HG02973 (cell line): Measurements from ENCODE around the gene SUPT20HL1.
"Not testable (repeated sequence)": the region's sequence is repeated elsewhere in the genome, so short reads cannot be mapped to it uniquely, and the experiment has no call there.

Source experiments
- ATAC-seq: cut with Tn5 transposase; IDR thresholded peaks from one replicate; pipeline ENCODE4 v1.9.1; 2021; ENCODE audit warnings: moderate library complexity; ENCODE audit not compliant: unreplicated experiment

Gene SUPT20HL1

DNA sequence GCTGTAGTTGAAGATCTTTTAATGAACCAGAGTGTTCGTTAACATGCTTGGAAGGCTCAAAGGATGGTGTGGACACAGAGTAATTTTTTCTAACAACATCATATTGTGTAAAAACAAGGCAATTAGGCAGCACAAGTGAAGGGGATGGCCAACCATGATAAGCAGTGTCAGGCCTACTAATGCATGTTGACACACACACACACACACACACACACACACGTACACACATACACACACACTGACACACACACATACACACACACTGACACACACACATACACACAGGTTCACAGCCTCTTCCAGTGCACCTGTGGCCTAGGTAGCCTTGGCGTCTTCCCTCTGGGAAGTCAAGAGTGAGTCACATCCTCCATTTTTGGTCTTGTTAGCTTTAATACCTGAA is at the start of gene SUPT20HL1:
Gene SUPT20HL1, plus strand, starts transcription at position 368 of the 400 bp plus-strand sequence. CDS start 2,122 bp downstream, outside the sequence.
- no peak for ATAC-seq

DNA sequence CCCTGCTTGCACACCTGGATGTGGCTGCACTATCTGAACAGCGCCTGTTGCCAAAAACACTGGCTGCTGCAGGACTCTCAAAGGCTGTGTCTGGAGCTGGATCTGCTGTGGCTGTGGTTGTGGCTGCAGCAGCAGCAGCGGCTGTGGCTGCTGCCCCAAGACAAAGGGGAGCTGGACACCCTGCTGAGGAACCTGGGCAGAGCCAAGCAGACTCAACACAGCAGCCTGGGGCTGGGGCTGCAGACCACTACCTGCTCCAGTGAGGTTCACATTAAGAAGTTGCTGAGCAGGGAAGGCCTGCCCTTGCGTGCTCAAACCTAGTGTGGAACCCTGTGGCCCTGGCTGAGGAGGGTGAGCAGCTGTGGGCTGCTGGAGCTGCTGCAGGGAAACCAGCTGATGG is 49.5 kb upstream of the SUPT20HL1 start:
- ATAC-seq = not testable (repeated sequence)

DNA sequence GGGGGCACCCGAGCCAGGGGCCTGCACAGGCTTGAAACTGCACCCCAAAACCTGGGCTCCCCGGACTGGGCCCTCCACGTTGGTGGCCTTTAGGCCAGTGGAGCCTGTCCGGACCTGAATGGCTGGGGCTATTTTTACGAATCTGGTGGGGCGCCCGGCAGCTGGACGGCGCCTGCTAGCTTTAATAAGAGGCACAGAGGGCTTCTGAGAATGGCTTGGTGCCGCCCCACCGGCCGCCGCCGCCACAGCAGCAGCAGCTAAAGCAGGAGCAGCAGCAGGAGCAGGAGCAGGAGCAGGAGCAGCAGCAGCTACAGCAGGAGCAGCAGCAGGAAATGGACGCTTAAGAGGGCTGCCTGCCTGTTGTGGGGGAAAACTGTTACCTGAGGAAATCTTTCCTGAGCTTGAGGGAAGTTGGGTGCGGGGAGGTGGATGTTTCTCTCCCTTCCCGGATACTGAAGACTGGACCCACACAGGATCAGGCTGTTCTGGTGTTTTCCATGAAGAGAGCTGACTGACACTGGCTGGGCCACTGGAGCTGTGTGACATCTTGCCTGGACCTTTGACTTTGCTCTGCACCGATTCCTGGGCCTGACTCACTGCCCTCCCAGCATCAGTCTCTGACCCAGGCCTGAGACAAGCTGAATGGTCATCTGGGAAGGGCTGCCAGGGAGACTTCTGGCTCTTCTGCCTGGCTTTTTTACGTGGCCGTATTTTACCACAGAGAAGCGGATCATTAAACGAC is 48.8 kb upstream of the SUPT20HL1 start:
- ATAC-seq = not testable (repeated sequence)

DNA sequence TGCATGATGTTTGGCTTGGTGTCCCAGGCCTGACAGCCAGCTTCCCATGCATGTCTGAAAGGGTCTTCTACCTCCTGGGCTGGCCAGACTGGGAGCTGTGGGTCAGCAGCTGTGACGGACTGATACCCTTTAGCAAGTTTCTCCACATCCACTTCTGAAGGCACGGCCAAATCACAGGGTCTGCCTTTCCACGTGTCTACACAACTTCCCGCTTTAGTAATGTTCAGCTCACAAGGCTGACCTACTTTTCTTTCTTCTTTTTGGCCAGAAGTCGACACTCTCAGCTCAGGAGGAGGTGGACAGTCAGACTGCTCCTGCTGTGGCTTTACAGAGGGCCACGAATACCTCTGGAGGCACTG is 48.2 kb upstream of the SUPT20HL1 start:
- ATAC-seq = not testable (repeated sequence)

DNA sequence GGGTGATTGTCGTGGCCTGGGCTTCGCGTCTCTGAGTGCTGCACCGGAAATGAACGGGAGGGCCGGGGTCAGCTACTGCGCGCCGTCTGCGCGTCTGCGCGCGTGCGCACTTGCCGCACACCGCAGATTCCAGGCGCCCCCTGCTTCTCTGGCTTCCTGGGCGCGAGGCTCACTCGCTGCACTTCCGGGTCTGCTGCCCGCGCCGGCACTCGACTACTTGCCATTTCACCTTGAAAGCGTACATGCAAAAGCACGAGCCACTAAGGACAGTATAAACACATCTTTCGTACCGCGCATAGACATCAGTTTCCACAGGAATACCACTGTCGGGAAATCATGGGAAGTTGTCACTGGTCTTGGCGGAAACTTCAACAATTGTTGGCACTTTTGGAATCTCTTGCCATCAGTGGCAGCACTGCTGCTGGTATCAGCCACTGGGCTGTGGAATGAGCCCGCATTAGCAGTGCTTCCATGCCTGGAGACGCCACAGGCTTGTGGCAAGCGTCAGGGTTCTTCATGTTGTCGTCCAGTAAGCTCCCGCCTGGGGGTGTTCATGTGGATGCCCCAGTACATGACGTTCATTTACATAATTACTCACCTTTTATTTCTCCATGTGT is 46.3 kb upstream of the SUPT20HL1 start, which contains the start of gene SUPT20HL2:
Gene SUPT20HL2, minus strand, starts transcription at position 51 of the 617 bp plus-strand sequence. CDS start 754 bp downstream, outside the sequence.
- ATAC-seq = no peak

DNA sequence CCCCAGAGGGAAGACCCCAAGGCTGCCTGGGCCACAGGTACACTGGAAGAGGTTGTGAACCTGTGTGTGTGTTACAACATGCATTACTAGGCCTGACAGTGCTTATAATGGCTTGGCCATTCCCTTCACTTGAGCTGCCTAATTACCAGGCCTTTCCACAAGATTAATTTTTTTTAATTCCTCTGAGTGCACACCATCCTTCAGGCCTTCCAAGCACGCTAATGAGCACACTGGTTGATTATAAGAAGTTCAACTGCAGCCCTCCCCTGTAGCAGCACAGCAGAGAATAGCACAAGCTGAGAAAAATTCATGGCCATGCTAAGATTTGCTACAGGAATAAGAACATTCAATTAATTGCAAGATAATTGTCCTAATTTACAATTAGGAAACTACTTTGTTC is 44.3 kb upstream of the SUPT20HL1 start:
- ATAC-seq = no peak

DNA sequence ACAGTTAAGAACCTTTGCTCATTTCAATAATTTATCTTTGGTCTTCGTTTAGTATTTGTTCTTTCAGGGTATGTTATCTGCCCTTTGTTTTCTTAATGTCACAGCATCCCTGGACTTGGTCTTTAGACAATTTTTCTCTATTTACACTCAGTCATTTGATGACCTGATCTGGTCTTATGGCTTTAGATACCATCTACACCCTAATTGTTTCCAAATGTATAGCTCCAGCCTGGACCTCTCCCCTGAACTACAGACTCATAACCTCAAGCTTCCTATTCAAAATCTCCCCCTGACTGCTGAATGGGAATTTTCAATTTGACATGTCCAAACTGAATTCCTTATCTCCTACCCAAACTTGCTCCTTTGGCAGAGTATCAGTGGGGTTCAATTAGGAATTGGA is 42.9 kb upstream of the SUPT20HL1 start:
- ATAC-seq = no peak

DNA sequence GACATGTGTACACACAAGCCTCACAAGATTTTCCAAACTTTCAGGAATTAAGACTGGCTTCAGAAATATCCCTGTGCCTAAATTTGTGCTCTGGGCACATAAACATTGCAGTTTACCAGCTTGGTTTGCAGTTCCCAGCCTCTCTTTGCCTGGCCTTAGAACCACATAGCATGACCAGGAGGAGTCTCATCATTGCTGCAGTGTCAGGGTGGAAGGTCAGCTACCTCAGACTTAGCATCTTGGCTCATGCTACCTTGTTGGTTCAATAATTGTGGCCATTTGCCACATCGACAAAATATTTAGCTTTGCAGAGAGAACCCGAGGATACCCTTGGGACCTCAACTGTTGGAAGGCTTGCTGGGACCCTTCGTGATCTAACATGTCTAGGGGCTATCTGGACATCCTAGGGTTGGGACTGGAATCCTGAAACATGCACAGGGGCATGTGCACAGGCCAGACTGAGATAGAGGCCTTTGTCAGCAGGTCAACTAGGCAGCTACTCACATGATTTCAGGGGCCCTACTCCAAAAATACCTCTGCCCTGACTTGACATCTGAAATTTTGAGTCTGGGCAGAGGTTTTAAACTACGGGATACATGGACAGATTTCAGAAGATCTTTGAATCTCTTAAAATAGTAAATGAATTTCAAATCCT is 38.6 kb upstream of the SUPT20HL1 start:
- no peak for ATAC-seq

DNA sequence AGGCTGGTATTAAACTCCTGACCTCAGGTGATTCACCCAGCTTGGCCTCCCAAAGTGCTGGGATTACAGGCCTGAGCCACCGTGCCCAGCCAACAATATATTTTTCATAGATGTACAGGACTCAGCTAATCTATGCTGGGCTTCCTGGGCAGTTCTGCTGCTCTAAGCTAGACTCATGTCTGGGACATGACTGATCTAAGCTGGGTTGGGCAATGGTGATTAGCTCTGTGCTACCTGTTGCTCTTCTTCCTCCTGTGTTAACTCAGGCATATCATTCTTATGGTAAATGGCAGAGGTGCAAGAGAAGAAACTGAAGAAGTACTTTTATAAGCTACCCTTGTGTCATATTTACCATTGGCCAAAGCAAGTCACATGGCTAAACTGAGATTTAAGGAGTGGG is 35.2 kb upstream of the SUPT20HL1 start:
- no peak for ATAC-seq

DNA sequence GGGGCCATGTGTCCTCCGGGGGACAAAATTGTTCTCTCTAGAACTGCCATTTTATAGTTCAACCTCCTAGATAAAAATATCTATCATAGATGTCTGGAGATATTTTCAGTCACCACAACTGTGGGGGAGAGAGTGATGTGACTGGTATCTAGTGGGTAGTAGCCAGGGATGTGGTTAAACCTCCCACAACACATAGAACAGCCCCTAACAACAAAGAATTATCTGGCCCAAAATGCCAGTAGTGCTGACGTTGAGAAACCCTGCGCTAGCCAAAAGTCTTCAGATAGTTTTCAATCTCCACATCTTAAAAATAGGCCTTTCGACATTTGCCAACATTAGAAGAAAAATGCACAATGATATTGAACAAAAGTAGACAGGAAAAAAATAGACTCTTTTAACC is 27.6 kb upstream of the SUPT20HL1 start:
- ATAC-seq = no peak

DNA sequence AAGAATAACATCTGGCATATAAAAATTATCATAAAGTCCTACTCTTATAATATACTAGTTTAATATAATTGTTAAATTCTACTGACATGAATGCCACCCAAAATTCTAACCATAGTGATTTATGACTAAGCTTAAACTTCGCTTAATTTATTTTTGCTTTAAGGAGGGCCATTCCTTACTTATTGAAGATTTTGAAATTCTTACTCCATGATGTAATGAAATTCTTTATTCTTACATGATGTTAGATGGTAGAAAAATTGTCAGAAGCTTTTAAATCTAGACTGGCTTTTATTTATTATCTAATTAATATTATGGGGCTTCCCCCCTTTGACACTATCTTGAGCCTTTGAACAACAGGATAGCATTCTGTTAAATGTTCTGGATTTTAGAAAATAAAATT is 27.1 kb upstream of the SUPT20HL1 start:
- ATAC-seq = no peak

DNA sequence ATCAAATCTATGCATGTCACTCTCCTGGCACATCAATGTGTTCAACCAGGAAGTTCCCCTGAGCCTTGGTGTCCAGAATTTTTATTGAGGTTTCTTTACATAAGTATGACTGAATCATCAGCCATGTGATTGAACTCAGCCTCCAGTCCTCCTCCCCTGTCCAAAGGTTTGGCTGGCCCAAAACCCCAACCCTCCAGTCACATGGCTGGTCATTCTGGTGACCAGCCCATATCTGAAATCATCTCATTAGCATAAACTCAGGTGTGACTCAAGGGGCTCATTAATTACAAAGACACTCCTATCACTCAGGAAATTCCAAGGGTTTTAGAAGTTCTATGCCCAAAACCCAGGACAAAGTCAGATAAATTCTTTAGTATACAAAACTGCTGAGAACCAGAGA is 26.0 kb upstream of the SUPT20HL1 start:
- ATAC-seq = no peak

DNA sequence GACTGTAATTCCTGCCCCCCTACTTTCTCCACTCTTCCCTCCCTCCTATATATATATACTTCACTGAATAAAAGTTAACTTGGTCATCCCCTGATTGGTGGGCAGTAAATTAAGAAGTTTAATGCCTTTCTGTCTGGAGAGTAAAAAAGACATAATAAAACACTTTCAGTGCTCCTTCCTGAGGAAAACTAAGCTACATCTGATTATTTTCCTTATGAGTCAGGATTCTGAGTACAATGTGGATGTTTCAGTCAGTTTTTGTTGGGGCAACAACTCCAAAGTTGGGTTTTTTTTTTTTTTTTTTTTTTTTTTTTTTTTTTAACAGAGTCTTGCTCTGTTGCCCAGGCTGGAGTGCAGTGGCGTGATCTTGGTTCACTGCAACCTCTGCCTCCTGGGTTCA is 24.6 kb upstream of the SUPT20HL1 start:
- no peak for ATAC-seq

DNA sequence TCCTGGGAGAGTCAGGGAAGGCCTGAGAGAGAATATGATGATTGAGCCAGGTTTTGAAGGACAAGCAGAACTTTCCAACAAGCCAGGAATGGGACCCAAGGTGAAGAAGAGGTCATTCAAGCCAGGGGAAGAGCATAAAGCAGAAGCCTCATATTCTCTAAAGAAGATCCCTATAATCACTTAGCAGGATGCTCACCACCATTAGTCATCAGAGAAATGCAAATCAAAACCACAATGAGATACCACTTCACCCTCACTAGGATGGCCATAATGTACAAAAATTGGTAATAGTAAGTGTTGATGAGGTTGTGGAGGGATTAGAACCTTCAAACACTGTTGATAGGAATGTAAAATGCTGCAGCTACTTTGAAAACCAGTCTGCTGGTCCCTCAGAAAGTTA is 20.5 kb upstream of the SUPT20HL1 start:
- ATAC-seq = no peak

DNA sequence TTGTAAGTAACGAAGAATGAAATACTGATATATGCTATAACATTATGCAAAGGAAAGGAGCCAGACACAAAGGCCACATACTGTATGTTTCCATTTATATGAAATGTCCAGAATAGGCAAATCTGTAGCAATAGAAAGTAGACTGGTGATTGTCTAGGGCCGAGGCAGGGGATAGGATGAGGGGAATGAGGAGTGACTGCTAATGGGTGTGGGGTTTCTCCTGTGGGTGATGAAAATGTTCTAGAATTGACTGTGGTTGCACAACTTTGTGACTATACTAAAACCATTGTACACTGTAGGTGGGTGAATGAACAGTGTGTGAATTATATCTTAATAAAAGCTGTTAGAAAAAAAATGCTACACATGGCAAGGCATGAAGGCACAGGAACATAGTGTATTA is 19.9 kb upstream of the SUPT20HL1 start:
- ATAC-seq = no peak

DNA sequence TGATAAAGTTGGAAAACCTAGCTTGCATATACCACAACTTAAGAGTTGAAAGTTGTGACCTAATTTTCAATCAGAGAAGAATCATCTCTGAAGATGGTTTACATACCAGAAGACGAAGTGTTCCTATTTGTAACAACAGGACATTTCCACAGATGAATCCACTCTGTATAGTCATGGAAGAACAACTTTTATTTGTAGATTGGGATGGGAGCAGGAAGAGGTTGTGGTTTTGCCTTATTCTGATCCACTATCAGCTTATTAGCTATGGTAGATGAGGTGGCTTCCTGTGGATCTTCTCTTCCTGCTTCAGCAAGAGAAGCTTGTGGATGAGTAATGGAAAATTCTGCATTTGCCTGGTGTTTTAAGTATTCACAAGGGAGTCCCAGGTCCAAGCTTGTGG is 18.6 kb upstream of the SUPT20HL1 start:
- no peak for ATAC-seq

DNA sequence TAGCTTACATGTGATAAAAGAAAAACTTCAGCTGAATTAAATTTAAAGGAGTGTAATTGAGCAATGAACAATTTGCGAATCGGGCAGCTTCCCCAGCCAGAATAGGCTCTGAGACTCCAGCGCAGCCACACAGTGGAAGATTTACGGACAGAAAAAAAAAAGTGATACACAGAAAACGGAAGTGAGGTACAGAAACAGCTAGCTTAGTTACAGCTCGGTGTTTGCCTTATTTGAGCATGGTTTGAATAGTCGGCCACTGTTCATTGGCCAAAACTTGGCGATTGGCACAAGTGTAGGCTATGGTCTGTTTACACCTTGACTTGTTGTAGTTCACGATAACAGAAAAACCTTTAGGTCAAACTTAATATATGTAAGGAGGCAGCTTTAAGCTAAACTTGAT is 16.7 kb upstream of the SUPT20HL1 start:
- ATAC-seq = no peak

DNA sequence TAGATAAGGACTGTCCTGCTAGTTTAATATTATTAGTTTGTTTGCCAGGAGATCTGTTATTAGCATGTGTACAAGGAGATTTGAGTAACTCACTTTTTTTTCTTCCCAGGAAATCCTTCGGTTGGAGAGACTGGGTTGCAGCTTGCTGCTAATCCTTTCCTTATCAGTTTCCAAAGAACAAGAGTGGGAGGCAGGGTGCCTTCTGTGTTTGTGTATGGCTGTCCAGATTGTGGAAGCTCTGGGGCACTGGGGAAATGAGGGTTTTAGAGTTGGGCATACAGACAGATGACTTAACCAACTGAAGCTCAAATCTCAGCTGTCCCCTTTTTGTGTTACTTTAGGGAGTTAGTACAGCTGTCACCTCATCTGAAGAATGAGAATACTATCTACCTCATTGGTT is 12.6 kb upstream of the SUPT20HL1 start:
- ATAC-seq = no peak

DNA sequence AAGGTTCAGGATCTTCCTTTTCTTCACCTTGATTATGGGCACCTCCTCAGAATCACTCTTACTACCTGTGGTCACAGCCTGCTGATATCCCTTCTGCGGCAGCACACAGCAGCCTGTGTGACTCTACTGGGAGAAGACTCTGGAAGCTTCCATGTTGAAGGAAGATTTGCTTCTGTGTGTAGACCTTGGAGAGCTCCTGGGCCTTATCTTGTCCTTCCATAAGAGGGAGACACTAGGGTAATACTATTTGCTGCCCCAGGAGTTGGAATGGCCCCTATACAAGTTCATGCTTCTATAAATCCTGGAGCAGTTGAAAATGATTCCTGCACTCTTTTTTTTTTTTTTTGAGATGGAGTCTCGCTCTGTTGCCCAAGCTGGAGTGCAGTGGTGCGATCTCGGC is 10.2 kb upstream of the SUPT20HL1 start:
- ATAC-seq = no peak

DNA sequence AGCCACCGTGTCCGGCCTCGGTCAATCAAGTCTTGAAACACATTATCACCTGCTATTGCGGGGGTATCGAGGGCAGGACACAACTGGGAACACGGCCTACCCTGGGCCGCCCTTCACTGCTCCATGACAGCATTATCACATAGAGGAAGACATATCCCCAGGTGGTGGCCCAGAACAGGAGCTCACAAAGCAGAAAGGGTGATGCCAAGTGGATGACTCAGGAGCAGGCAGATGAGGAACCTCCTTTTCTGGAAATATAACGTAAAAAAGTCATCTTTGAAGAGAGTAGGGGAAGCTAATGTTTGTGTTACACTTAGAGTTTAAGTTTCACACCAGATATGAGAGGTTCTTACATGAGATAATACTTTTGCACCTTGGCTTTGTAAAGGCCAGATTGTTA is 5.3 kb upstream of the SUPT20HL1 start:
- no peak for ATAC-seq

DNA sequence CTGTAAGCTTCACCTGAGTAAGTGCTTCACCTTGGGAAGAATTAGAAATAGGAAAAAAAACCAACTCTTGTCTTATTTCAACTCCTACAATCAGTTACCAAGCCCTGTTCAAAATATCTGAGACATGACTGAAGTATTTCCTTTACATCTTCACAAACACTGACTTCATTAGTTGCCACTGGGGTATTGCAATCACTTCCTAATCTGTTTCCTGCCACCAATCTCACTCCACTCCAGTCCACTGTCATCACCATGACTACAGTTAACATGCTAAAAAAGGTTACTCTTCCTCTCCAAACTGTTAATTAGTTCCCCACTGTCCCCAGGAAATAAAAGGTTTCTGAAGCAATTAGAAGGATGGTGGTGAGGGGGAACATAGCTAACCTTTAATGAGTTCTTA is 3.3 kb upstream of the SUPT20HL1 start:
- no peak for ATAC-seq

DNA sequence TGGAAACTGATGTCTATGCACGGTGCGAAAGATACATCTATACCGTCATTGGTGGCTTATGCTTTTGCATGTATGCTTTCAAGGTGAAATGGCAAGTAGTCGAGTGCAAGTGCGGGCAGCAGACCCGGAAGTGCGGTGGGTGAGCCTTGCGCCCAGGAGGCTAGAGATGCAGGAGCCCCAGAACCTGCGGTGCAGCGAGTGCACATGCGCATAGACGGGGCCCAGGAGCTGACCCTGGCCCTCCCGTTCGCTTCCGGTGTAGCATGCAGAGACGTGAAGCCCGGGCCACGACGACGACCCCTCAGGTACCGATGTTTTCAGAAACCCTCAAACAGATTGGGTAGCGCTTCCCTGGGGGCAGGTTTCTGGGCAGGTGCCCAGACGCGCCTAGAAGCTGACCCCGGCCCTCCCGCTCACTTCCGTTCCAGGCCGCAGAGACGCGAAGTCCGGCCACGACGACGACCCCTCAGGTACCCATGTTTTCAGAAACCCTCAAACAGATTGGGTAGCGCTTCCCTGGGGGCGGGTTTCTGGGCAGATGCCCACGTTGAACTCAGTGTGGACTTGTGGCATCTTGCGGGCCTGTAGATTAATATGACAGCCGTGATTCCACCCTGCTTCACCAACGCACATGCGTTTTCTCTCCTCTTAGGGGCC is 1.8 kb downstream of the SUPT20HL1 start:
- not testable (repeated sequence) for ATAC-seq
